ENCODE data around the gene NAALADL2.
"Not testable (repeated sequence)": the region's sequence is repeated elsewhere in the genome, so short reads cannot be mapped to it uniquely, and the experiment has no call there.

The NAALADL2 gene

GRCh38 chr3:175389560-175389959 lies 530.4 kb downstream of the NAALADL2 start:
- DNase-seq = no peak

- no peak for DNase-seq
Measured at GRCh38 chr3:175391601-175392000, 532.5 kb downstream of the NAALADL2 start.

- DNase-seq = no peak
Measured at GRCh38 chr3:175392653-175393052, 533.5 kb downstream of the NAALADL2 start.

- DNase-seq = no peak
Measured at GRCh38 chr3:175397372-175397771, 538.2 kb downstream of the NAALADL2 start.

GRCh38 chr3:175398676-175399075 lies 539.5 kb downstream of the NAALADL2 start:
- DNase-seq = no peak

- DNase-seq = no peak
Measured at GRCh38 chr3:175399156-175399840, 540.2 kb downstream of the NAALADL2 start.

GRCh38 chr3:175404027-175404426 lies 544.9 kb downstream of the NAALADL2 start:
- no peak for DNase-seq

- no peak for DNase-seq
Measured at GRCh38 chr3:175404621-175405020, 545.5 kb downstream of the NAALADL2 start.

GRCh38 chr3:175410251-175410650 lies 551.1 kb downstream of the NAALADL2 start:
- DNase-seq = no peak

GRCh38 chr3:175411405-175411804 lies 552.3 kb downstream of the NAALADL2 start:
- DNase-seq = no peak

- DNase-seq = no peak
Measured at GRCh38 chr3:175411946-175412345, 552.8 kb downstream of the NAALADL2 start.

- no peak for DNase-seq
Measured at GRCh38 chr3:175413926-175414325, 554.8 kb downstream of the NAALADL2 start.

GRCh38 chr3:175416600-175416999 lies 557.5 kb downstream of the NAALADL2 start:
- DNase-seq = no peak

- no peak for DNase-seq
Measured at GRCh38 chr3:175417426-175417825, 558.3 kb downstream of the NAALADL2 start.

GRCh38 chr3:175421902-175422301 lies 562.8 kb downstream of the NAALADL2 start:
- DNase-seq = no peak

GRCh38 chr3:175422744-175423143 lies 563.6 kb downstream of the NAALADL2 start:
- DNase-seq = no peak

- not testable (repeated sequence) for DNase-seq
Measured at GRCh38 chr3:175423848-175424247, 564.7 kb downstream of the NAALADL2 start.

GRCh38 chr3:175426805-175427204 lies 567.7 kb downstream of the NAALADL2 start:
- DNase-seq = no peak

- DNase-seq = no peak
Measured at GRCh38 chr3:175428466-175428865, 569.3 kb downstream of the NAALADL2 start.

- DNase-seq = no peak
Measured at GRCh38 chr3:175430983-175431773, 572.0 kb downstream of the NAALADL2 start.

GRCh38 chr3:175432376-175433025 lies 573.4 kb downstream of the NAALADL2 start:
- DNase-seq = no peak

GRCh38 chr3:175433026-175433674 lies 574.0 kb downstream of the NAALADL2 start:
- no peak for DNase-seq

- no peak for DNase-seq
Measured at GRCh38 chr3:175434561-175434960, 575.4 kb downstream of the NAALADL2 start.
